Measurements from ENCODE around the gene CNN2.
"Not testable (repeated sequence)": the region's sequence is repeated elsewhere in the genome, so short reads cannot be mapped to it uniquely, and the experiment has no call there.

The CNN2 gene

DNA sequence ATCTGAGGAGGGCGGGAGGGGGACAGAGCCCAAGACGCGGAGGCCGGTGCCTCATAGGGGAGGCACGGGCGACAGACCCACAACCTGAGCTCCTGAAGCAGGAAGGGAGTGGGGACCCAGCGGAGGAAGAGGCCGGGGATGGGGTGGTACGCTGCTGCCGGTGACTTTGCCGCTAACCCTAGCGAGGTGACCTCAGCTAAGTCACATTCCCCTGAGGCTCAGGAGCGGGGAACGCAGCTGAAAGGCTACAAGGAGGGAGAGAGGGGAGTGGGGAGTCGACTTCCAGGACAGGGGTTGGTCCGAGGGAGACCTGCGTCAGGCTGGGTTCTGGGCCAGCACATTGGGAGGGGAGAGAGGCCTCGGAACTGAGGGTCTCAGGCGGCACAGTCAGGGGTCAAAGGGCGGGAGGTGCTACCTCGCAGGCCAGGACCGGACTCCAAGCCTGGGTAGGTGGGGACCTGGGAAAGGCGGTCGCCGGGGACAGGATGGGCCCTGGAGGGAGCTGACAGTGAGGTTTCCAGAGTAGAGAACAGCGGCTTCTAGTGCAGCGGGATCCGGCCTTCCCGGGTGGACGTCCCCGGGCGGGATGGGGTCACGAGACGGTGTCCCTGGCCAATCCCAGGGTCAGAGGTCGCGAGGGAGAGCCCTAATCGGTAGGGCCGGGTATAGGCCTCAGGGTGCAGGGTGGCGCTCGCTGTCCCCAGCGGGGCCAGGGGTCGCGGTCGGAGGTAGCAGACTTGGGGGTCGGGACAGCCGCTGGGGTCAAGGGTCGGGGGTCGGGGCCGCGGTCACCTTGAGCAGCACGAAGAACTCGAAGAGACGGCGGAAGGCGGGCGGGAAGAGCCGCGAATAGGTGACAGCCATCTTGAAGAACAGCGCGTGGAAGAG is 6.2 kb upstream of the CNN2 start:
- H3K4me3 Mint-ChIP-seq: peak overlapping the region; percentile 85 to 96
- DNase-seq (no peak), ATAC-seq (replicated peaks) (no peak)
- peak overlapping the region; percentile 100 for H3K27ac Mint-ChIP-seq
- no peaks in the 10 kb centered on the region for H3K9me3 Mint-ChIP-seq
- peaks cover 0 to 6% of the 10 kb centered on the region in 2 donors for H3K27me3 Mint-ChIP-seq
- H3K36me3 Mint-ChIP-seq: peaks cover 18 to 27% of the 10 kb centered on the region in 2 donors
- peaks cover 26 to 54% of the 10 kb centered on the region in 2 donors for H3K4me1 Mint-ChIP-seq

DNA sequence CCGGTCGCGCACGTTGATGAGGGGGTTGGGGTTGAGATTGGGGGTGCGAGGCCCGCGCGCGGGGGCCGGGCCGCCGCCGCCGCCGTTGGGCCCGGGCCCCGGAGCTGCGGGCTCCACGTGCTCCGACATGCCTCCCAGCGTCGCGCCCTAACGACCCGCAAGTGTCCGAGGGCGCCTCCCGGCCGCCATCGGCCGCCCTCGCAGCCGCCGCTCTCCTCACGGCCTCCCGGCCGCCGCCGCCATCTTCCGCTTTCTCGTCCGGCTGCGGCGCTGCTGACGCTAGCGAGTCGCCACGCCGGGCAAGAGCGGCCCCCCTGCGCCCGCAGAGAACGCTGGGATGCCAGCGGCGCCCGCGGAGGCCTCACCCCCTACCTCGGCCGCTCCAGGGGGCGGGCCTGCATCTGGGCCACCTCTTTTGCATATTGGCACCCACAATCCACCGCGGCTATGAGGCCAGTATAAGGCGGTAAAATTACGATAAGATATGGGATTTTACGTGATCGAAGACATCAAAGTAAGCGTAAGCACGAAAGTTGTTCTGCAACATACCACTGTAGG is 5.5 kb upstream of the CNN2 start, which contains the start of gene TMEM259:
Gene TMEM259, minus strand, starts transcription at position 256 of the 558 bp plus-strand sequence. Its CDS starts 127 bp downstream, at position 129.
- Mint-ChIP-seq H3K4me1 (peaks cover 26 to 52% of the 10 kb centered on the region in 2 donors), H3K9me3 (no peaks in the 10 kb centered on the region), H3K36me3 (peaks cover 18 to 27% of the 10 kb centered on the region in 2 donors), H3K27me3 (peaks cover 0 to 6% of the 10 kb centered on the region in 2 donors), H3K27ac (peak within 1 kb of the TSS; percentile 100), H3K4me3 (peak within 1 kb of the TSS; percentile 85 to 96)
- ATAC-seq (replicated peaks) (peak; percentile 86 to 93), DNase-seq (peak; percentile 95)

DNA sequence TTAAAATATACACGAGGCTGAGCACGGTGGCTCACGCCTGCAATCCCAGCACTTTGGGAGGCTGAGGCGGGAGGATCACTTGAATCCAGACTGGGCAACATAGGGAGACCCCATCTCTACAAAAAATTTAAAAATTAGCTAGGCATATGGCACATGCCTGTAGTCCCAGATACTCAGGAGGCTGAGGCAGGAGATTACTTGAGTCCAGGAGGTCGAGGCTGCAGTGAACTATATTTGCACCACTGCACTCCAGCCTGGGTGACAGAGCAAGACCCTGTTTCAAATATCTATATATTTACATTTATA is 2.6 kb upstream of the CNN2 start:
- ATAC-seq (replicated peaks); DNase-seq; H3K4me3 Mint-ChIP-seq; H3K9me3 Mint-ChIP-seq; H3K27me3 Mint-ChIP-seq: not testable (repeated sequence)
- peaks cover 22 to 25% of the 10 kb centered on the region in 2 donors for H3K36me3 Mint-ChIP-seq
- H3K4me1 Mint-ChIP-seq: peaks cover 17 to 31% of the 10 kb centered on the region in 2 donors
- peak overlapping the region; percentile 56 for H3K27ac Mint-ChIP-seq

DNA sequence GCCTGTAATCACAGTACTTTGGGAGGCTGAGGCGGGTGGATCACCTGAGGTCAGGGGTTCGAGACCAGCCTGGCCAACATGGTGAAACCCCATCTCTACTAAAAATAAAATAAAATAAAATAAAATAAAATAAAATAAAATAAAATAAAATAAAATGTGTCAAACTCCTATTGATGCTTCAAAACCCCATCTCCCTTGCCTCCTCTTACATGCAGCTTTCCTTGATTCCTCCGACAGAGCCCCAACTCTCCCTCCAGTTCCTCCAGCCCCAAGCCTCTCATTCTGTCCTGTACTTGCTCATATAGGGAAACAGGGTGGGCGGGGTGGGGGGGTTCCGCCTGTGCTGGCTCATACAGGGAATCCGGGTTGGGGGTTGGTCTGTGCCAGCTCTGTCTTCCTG is 1.3 kb upstream of the CNN2 start:
- not testable (repeated sequence) for H3K27me3 Mint-ChIP-seq; H3K9me3 Mint-ChIP-seq; H3K27ac Mint-ChIP-seq; DNase-seq; ATAC-seq (replicated peaks); H3K4me3 Mint-ChIP-seq
- H3K4me1 Mint-ChIP-seq: peaks cover 20 to 28% of the 10 kb centered on the region in 2 donors
- H3K36me3 Mint-ChIP-seq: peaks cover 18 to 26% of the 10 kb centered on the region in 2 donors

- no peaks in the 10 kb centered on the region for H3K27me3 Mint-ChIP-seq
- peak; percentile 35 to 36 for ATAC-seq (replicated peaks)
- peak overlapping the region; percentile 97 for H3K27ac Mint-ChIP-seq
- peaks cover 18 to 26% of the 10 kb centered on the region in 2 donors for H3K4me1 Mint-ChIP-seq
- peak overlapping the region; percentile 96 to 97 for H3K4me3 Mint-ChIP-seq
- peaks cover 16 to 24% of the 10 kb centered on the region in 2 donors for H3K36me3 Mint-ChIP-seq
- no peaks in the 10 kb centered on the region for H3K9me3 Mint-ChIP-seq
- no peak for DNase-seq
Observed at GRCh38 chr19:1026783-1027649, 608 bp downstream of the CNN2 start.

GRCh38 chr19:1027650-1028061 is 1.2 kb downstream of the CNN2 start:
- Mint-ChIP-seq H3K4me1 (peaks cover 22 to 31% of the 10 kb centered on the region in 2 donors), H3K27me3 (no peaks in the 10 kb centered on the region), H3K4me3 (peak overlapping the region; percentile 96 to 97), H3K36me3 (peaks cover 23 to 31% of the 10 kb centered on the region in 2 donors), H3K27ac (peak overlapping the region; percentile 59), H3K9me3 (no peaks in the 10 kb centered on the region)
- DNase-seq (no peak), ATAC-seq (replicated peaks) (peak; percentile 17)

- H3K4me3 Mint-ChIP-seq: peak overlapping the region; percentile 96 to 97
- peaks cover 0 to under 1% of the 10 kb centered on the region in 2 donors for H3K9me3 Mint-ChIP-seq
- H3K4me1 Mint-ChIP-seq: peaks cover 22 to 34% of the 10 kb centered on the region in 2 donors
- peaks cover 26 to 37% of the 10 kb centered on the region in 2 donors for H3K36me3 Mint-ChIP-seq
- ATAC-seq (replicated peaks) (peak; percentile 50 to 60), DNase-seq (no peak)
- H3K27me3 Mint-ChIP-seq: no peaks in the 10 kb centered on the region
- peak overlapping the region; percentile 59 for H3K27ac Mint-ChIP-seq
Observed at GRCh38 chr19:1028062-1028926, 1.9 kb downstream of the CNN2 start.

GRCh38 chr19:1032264-1032867 is 6.0 kb downstream of the CNN2 start:
- Mint-ChIP-seq H3K27ac (no peak overlapping the region), H3K4me1 (peaks cover 32 to 55% of the 10 kb centered on the region in 2 donors), H3K4me3 (no peak overlapping the region), H3K27me3 (no peaks in the 10 kb centered on the region), H3K36me3 (peaks cover 43 to 61% of the 10 kb centered on the region in 2 donors), H3K9me3 (peaks cover 2 to 6% of the 10 kb centered on the region in 2 donors)
- DNase-seq (no peak), ATAC-seq (replicated peaks) (no peak)

GRCh38 chr19:1035998-1036621 is 9.7 kb downstream of the CNN2 start:
- no peak for ATAC-seq (replicated peaks)
- Mint-ChIP-seq H3K4me3 (no peak overlapping the region), H3K9me3 (peaks cover 3 to 6% of the 10 kb centered on the region in 2 donors), H3K27ac (peak overlapping the region; percentile 44), H3K36me3 (peaks cover 54 to 62% of the 10 kb centered on the region in 2 donors), H3K27me3 (no peaks in the 10 kb centered on the region), H3K4me1 (peaks cover 44 to 70% of the 10 kb centered on the region in 2 donors)
- no peak for DNase-seq

DNA sequence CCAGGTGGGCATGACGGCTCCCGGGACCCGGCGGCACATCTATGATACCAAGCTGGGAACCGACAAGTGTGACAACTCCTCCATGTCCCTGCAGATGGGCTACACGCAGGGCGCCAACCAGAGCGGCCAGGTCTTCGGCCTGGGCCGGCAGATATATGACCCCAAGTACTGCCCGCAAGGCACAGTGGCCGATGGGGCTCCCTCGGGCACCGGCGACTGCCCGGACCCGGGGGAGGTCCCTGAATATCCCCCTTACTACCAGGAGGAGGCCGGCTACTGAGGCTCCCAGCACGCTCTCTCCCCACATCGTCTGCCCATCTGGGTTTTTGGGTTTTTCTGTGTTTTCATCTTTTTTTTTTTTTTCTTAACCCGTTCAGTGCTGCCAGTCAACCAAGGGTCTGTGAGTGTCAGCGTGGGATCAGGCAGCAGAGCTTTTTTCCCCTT is 11.2 kb downstream of the CNN2 start:
- Mint-ChIP-seq H3K27me3 (no peaks in the 10 kb centered on the region), H3K4me1 (peaks cover 43 to 74% of the 10 kb centered on the region in 2 donors), H3K36me3 (peaks cover 48 to 58% of the 10 kb centered on the region in 2 donors), H3K9me3 (peaks cover 3 to 6% of the 10 kb centered on the region in 2 donors), H3K27ac (peak overlapping the region; percentile 99), H3K4me3 (peak overlapping the region; percentile 65 to 84)
- peak; percentile 42 for DNase-seq
- peak; percentile 3 to 7 for ATAC-seq (replicated peaks)

DNA sequence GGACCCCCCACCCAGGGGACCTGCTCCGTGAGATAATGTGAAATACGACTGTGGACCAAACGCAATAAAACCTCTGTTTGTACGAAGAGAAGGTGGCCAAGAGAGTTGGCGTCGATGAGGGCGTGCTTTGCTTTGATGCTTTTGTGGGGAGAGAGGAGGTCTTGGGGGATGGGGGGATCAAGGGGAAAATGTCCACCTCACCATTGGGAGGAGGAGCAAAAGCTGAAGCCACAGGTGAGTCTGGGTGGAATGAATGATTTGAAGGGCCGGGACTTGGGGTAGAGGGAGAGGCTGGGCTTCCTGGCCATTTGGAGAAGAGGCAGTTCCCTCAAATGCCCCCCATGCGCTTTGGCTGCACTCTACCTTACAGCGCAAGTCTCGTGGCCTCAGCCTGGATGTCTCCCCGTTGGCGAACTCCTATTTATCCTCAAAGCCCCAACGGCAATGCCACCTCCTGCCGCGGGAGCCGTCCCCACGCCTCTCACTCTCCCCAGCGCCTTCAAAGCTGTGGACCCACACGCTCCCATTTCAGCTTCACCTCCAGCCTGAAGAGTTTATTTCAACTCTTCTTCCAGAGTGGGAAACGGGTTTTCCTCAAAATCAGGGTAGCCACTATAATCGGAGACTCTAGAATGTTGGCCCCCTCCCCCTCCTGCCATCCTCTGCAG is 12.7 kb downstream of the CNN2 start:
- no peak for ATAC-seq (replicated peaks)
- H3K4me1 Mint-ChIP-seq: peaks cover 40 to 70% of the 10 kb centered on the region in 2 donors
- peak overlapping the region; percentile 99 for H3K27ac Mint-ChIP-seq
- DNase-seq: no peak
- peaks cover 43 to 52% of the 10 kb centered on the region in 2 donors for H3K36me3 Mint-ChIP-seq
- no peaks in the 10 kb centered on the region for H3K27me3 Mint-ChIP-seq
- H3K9me3 Mint-ChIP-seq: peaks cover 1 to 3% of the 10 kb centered on the region in 2 donors
- peak overlapping the region; percentile 84 to 98 for H3K4me3 Mint-ChIP-seq
